NCI-H1436 (cell line): Measurements from ENCODE around the gene COL2A1.
"Not testable (repeated sequence)": the region's sequence is repeated elsewhere in the genome, so short reads cannot be mapped to it uniquely, and the experiment has no call there.

Source experiments
- DNase-seq: peaks from one replicate; lab custom pipeline; 2025; lab: John Stamatoyannopoulos, UW

COL2A1 gene

GRCh38 chr12:47975816-47976215, 28.5 kb downstream of the COL2A1 start:
- no peak for DNase-seq

GRCh38 chr12:47975036-47975620, 29.1 kb downstream of the COL2A1 start:
- DNase-seq, result no peak

GRCh38 chr12:47973870-47974269, 30.4 kb downstream of the COL2A1 start:
- no peak for DNase-seq

GRCh38 chr12:47972895-47973294, 31.4 kb downstream of the COL2A1 start:
- no peak for DNase-seq

DNA sequence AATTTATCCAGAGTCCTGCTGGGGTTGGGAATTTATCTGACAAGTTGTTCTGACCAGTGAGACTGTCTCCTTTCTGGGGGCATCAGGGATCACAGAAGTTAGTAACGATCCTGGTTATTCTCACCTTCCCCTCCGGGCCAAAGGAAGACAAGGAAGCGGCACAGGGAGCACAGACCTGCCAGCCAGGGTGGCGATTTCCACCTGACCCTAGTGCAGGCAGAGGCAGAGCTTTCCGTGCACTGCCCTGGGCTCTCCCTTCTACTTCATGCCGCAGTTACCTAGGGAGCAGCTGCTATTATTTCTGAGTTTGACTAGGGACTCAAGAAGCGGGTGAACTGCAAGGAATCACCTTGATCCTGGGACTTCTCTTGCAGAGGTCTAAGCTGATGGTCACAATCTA, 33.4 kb downstream of the COL2A1 start:
- DNase-seq, result no peak

GRCh38 chr12:47969845-47970244, 34.4 kb downstream of the COL2A1 start:
- no peak for DNase-seq

DNA sequence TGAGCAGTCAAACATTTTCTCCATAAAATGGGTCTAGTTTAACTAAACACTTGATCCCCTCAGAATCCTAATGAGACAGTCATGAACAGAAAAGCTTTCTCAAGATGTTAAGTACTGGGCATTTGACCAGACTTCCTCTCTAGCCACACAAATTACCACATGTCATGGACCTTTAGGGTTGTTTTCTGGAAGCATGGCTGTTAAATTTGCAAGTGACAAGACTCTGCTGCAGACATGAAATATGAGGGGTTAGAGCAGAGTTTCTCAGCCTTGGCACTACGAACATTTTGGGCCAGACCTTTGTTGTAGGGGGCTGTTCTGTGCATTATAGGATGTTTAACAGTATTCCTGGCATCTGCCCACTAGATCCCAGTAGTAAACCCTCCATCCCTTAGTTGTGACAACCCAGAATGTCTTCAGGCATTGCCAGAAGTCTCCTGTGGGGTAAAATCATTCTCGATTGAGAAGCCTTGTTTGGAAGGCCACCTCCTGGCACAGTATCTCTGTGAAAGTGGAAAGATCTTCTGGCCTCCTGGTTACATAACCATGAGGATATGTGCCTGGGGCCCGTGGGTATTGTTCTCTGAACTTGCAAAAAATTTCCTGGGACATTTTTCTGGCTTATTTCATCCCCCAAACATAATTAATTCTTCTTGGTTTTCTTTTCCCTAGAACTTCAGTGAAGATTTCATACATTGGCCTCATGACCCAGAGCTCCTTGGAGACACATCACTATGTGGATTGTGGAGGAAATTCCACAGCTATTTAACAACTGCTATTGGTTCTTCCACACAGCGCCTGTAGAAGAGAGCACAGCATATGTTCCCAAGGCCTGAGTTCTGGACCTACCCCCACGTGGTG, 36.6 kb downstream of the COL2A1 start:
- DNase-seq, result no peak

GRCh38 chr12:47965581-47965980, 38.7 kb downstream of the COL2A1 start:
- DNase-seq, result no peak

GRCh38 chr12:47964106-47964728, 40.1 kb downstream of the COL2A1 start:
- no peak for DNase-seq

- peak; percentile 87 for DNase-seq
Observed at GRCh38 chr12:47963340-47964040, 40.8 kb downstream of the COL2A1 start, which contains the start of gene TMEM106C. Gene TMEM106C (plus strand): TSS chr12:47963596. CDS start chr12:47964237, 641 bp downstream.

GRCh38 chr12:47962198-47962597, 42.1 kb downstream of the COL2A1 start:
- no peak for DNase-seq

GRCh38 chr12:47957671-47958070, 46.6 kb downstream of the COL2A1 start:
- not testable (repeated sequence) for DNase-seq

GRCh38 chr12:47955059-47955458, 49.2 kb downstream of the COL2A1 start:
- DNase-seq, result no peak

GRCh38 chr12:47954467-47955045, 49.7 kb downstream of the COL2A1 start:
- DNase-seq, result no peak

DNA sequence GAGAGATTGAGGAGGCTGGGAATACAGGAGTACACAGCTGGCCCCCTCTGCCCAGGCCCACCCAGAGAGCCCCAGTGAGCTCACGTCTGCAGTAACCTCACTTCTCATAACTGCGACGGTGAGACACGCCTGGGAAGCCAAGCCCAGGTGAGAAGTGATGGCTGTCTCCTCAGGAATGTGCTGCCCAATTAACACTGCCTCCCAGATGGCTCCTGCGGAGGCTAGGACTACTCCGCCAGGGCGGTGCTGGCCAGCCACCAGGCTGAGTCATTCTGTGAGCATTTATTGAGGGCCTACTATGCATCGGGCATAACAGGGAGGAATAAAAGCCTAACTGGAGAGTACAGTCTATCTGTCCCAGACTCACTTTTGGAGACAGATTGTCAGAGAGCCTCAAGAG, 50.2 kb downstream of the COL2A1 start:
- no peak for DNase-seq

DNA sequence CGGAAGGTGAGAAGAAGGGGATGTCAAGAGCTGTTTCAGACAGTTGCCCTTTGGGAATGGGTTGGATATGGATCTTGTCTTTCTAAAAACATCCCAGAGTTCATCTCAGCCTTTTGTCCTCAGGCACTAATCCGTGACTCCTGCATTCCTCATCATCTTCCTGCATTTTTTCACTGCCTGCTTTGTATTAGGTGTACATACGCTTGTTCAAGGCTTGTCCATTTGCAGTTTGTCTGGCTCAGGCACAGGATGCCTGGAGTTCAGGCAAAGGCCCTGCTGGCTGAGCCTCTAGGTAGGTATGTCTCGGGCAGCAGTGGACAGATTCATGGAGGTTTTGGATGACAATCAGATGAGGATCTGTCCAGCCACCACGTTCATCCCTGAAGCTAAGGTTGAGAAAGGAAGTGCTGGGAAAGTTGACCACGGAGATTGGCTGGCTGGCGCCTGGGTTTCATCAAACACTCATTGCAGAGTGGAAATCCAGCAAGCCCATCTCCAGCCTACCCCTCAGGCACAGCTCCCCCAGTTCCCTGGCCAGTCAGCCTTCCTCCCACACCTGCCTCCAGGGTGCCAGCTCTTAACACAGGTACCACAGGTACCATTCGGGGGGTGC, 53.3 kb downstream of the COL2A1 start:
- DNase-seq, result no peak

GRCh38 chr12:47949441-47950341, 54.6 kb downstream of the COL2A1 start:
- DNase-seq, result peak; percentile 61

- DNase-seq, result no peak
Observed at GRCh38 chr12:47947341-47947740, 56.9 kb downstream of the COL2A1 start.

DNA sequence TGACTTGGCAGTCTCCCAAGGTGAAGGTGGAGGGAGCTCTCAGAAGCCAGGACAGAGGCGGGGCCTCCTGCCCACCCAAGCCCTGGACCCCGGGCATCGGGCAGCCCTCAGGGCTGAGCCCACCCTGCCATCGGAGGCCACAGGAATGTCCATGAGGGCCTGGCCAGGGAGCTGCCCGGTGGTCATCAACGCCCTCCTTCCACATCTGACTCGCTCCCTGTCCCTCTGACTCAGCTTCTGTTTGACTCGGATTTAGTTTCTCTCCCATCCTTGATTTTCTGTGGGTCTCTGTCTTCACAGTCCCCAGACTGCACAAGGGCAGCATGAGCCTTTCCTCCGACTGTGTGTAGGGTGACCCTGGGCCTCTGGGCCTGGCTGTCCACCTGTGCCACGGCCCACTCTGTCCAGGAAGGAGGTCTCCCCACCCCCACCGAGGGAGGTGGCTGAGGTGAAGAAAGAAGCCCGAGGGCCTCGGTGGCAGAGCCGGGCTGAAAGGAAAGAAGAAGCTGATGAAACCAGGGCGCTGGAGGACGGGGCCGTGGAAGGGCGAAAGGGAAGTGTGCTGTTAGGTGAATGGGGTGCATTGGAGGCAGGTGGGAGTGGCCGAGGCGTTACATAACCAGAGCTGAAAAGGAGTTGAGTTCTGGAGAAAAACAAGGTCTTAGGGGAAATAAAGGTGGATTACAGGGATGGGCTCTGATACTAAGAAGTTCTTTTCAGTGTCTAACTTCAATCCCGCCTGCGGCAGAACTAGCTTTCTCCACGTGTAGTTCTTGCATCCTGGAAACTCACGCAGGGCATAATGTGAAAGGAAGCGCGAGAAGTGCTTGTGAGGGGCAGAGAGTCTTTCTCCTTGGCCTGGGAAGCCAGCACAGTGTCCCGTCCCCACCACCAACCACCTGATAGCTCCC, 57.6 kb downstream of the COL2A1 start:
- DNase-seq, result no peak
